OCI-LY7 (cell line): ENCODE results near the gene GABRD.

ENCODE experiments used
- CTCF ChIP-seq: fragments of 200-600 bp; sonication (generic); conservative IDR thresholded peaks from 2 replicates; pipeline ENCODE4 v1.5.1; 2014; ENCODE audit warnings: mild to moderate bottlenecking, antibody characterized with exemption, low read length, moderate library complexity, mixed read lengths
- EZH2phosphoT487 ChIP-seq: fragments of 200-600 bp; sonication (generic); IDR thresholded peaks from 2 replicates; pipeline ENCODE4 v1.6.1; 2018; ENCODE audit warnings: low read depth, borderline replicate concordance, mild to moderate bottlenecking, mixed run types, antibody characterized with exemption, low read length, moderate library complexity, mixed read lengths

GRCh38 chr1:1984560-1985070 is 34.5 kb upstream of the GABRD start:
- TF ChIP-seq CTCF (no peak), EZH2phosphoT487 (no peak)
